A673 (cell line): ENCODE results near the gene SLC19A1. TPM values are rescaled to one million over a fixed set of nuclear protein-coding genes. Genes with fewer than 3 reads are reported as not detected.

Source experiments
- BruUV-seq: library from RNA; stranded (reverse); fragments of 400-500 nt; replicated peaks from 2 replicates; lab custom pipeline; 2021; lab: Mats Ljungman, UMichigan
- CTCF ChIA-PET: fragments of 300-600 bp; sonication (Branson Sonifier 250); formaldehyde crosslinking; loops from one replicate; lab custom pipeline; 2022; ENCODE audit warnings: antibody characterized with exemption; lab: Charles Lee
- POLR2A ChIA-PET: fragments of 300-600 bp; sonication (Branson Sonifier 250); formaldehyde crosslinking; loops from one replicate; lab custom pipeline; 2022; ENCODE audit warnings: antibody characterized with exemption; ENCODE audit not compliant: low non-redundant PET; lab: Charles Lee
- DNase-seq: peaks from one replicate; pipeline ENCODE4 v3.0.0-alpha.2; 2015; ENCODE audit warnings: low spot score
- H3K27ac ChIP-seq: fragments of 200-600 bp; sonication (generic); 2 replicates; pipeline ENCODE4 v1.5.1; 2016; ENCODE audit warnings: mixed run types, low read depth, mild to moderate bottlenecking, mixed read lengths, antibody characterized with exemption, low read length; ENCODE audit not compliant: poor library complexity, severe bottlenecking
- H3K27me3 ChIP-seq: fragments of 200-600 bp; sonication (generic); replicated peaks from 2 replicates; pipeline ENCODE4 v1.6.1; 2017; ENCODE audit warnings: mixed run types, low read depth, mild to moderate bottlenecking, mixed read lengths, antibody characterized with exemption, low read length; ENCODE audit not compliant: insufficient read depth, poor library complexity
- H3K36me3 ChIP-seq: fragments of 200-600 bp; sonication (generic); 2 replicates; pipeline ENCODE4 v1.6.1; 2016; ENCODE audit warnings: mixed run types, mild to moderate bottlenecking, mixed read lengths, antibody characterized with exemption, low read length; ENCODE audit not compliant: insufficient read depth, poor library complexity, severe bottlenecking
- H3K4me1 ChIP-seq: fragments of 200-600 bp; sonication (generic); 2 replicates; pipeline ENCODE4 v1.6.1; 2017; ENCODE audit warnings: mixed run types, mild to moderate bottlenecking, mixed read lengths, antibody characterized with exemption, low read length; ENCODE audit not compliant: insufficient read depth, poor library complexity, severe bottlenecking
- H3K4me3 ChIP-seq: fragments of 200-600 bp; sonication (generic); 2 replicates; pipeline ENCODE4 v1.5.1; 2016; ENCODE audit warnings: low read depth, mixed run types, mild to moderate bottlenecking, mixed read lengths, low read length; ENCODE audit not compliant: poor library complexity, severe bottlenecking
- H3K9me3 ChIP-seq: fragments of 200-600 bp; sonication (generic); 2 replicates; pipeline ENCODE4 v1.6.1; 2016; ENCODE audit warnings: mixed run types, low read depth, mild to moderate bottlenecking, mixed read lengths, antibody characterized with exemption, low read length; ENCODE audit not compliant: poor library complexity, severe bottlenecking
- CTCF ChIP-seq: fragments of 300-800, 200-600 bp; sonication (generic); conservative IDR thresholded peaks from 2 replicates; pipeline ENCODE4 v1.5.1; 2017; ENCODE audit warnings: low read depth, mild to moderate bottlenecking, antibody characterized with exemption, low read length, moderate library complexity, mixed read lengths
- EZH2 ChIP-seq: fragments of 200-600 bp; sonication (generic); IDR thresholded peaks from 2 replicates; pipeline ENCODE4 v1.6.1; 2017; ENCODE audit warnings: borderline replicate concordance, low read depth, mild to moderate bottlenecking, mixed read lengths, antibody characterized with exemption, low read length; ENCODE audit not compliant: poor library complexity, severe bottlenecking
- intact Hi-C: fragments of 100-400 bp; cut with micrococcal nuclease; formaldehyde crosslinking; loops from one replicate; pipeline ENCODE4 v1.10.0; 2022; ENCODE audit not compliant: unreplicated experiment
- total RNA-seq: library from RNA; stranded (reverse); gene quantifications from 2 replicates; pipeline ENCODE4 v1.2.3, GENCODE V29; 2021

SLC19A1 gene
- total RNA-seq, 1 experiment from 2014 or later: 72.1 TPM

- no peak overlapping the region for H3K27ac ChIP-seq
- H3K27me3 ChIP-seq: no peaks in the 10 kb centered on the region
- TF ChIP-seq CTCF: no peak
- no peak for TF ChIP-seq EZH2
- intact Hi-C loops: no loop called here
- no peaks in the 10 kb centered on the region for H3K4me1 ChIP-seq
- ChIA-PET CTCF (no interaction called here), POLR2A (no interaction called here)
- DNase-seq: no peak
- H3K36me3 ChIP-seq: no peaks in the 10 kb centered on the region
- no peak overlapping the region for H3K4me3 ChIP-seq
- BruUV-seq: no TSS peak
- H3K9me3 ChIP-seq: no peaks in the 10 kb centered on the region
Observed at GRCh38 chr21:45580181-45580575, 37.9 kb upstream of the SLC19A1 start.

- ChIA-PET CTCF (no interaction called here), POLR2A (no interaction called here)
- no TSS peak for BruUV-seq
- TF ChIP-seq EZH2: no peak
- TF ChIP-seq CTCF: no peak
- Histone ChIP-seq H3K36me3 (no peaks in the 10 kb centered on the region), H3K9me3 (no peaks in the 10 kb centered on the region), H3K27ac (no peak overlapping the region), H3K27me3 (no peaks in the 10 kb centered on the region), H3K4me1 (no peaks in the 10 kb centered on the region), H3K4me3 (no peak overlapping the region)
- DNase-seq: no peak
- intact Hi-C loops: no loop called here
Observed at GRCh38 chr21:45579383-45580180, 37.3 kb upstream of the SLC19A1 start.

- H3K36me3 ChIP-seq: no peaks in the 10 kb centered on the region
- intact Hi-C loops: no loop called here
- CTCF ChIA-PET: no interaction called here
- H3K27me3 ChIP-seq: no peaks in the 10 kb centered on the region
- H3K4me1 ChIP-seq: no peaks in the 10 kb centered on the region
- no peaks in the 10 kb centered on the region for H3K9me3 ChIP-seq
- no TSS peak for BruUV-seq
- no peak for TF ChIP-seq CTCF
- TF ChIP-seq EZH2: no peak
- no peak overlapping the region for H3K4me3 ChIP-seq
- no peak overlapping the region for H3K27ac ChIP-seq
- DNase-seq: no peak
- POLR2A ChIA-PET: no interaction called here
Observed at GRCh38 chr21:45578811-45579381, 36.7 kb upstream of the SLC19A1 start.
